Stromal cell of bone marrow (primary cell): Measurements from ENCODE around the gene PAWR.
"Not testable (repeated sequence)": the region's sequence is repeated elsewhere in the genome, so short reads cannot be mapped to it uniquely, and the experiment has no call there.

Experiments used
- DNase-seq: peaks from one replicate; pipeline ENCODE4 v3.0.0-alpha.2; 2012; ENCODE audit warnings: low read depth

PAWR gene

GRCh38 chr12:79686171-79686570, 4.6 kb downstream of the PAWR start:
- no peak for DNase-seq

- DNase-seq: no peak
Observed at GRCh38 chr12:79685068-79685467, 5.7 kb downstream of the PAWR start.

GRCh38 chr12:79684338-79684737, 6.4 kb downstream of the PAWR start:
- not testable (repeated sequence) for DNase-seq

- no peak for DNase-seq
Observed at GRCh38 chr12:79682593-79682992, 8.2 kb downstream of the PAWR start.

- DNase-seq: no peak
Observed at GRCh38 chr12:79681008-79681590, 9.7 kb downstream of the PAWR start.

- DNase-seq: no peak
Observed at GRCh38 chr12:79680051-79680450, 10.7 kb downstream of the PAWR start.

- no peak for DNase-seq
Observed at GRCh38 chr12:79678306-79678705, 12.5 kb downstream of the PAWR start.

GRCh38 chr12:79677672-79678071, 13.1 kb downstream of the PAWR start:
- DNase-seq: no peak

- DNase-seq: no peak
Observed at GRCh38 chr12:79676579-79676978, 14.2 kb downstream of the PAWR start.

GRCh38 chr12:79674629-79675028, 16.1 kb downstream of the PAWR start:
- no peak for DNase-seq

- no peak for DNase-seq
Observed at GRCh38 chr12:79673354-79673753, 17.4 kb downstream of the PAWR start.

- DNase-seq: no peak
Observed at GRCh38 chr12:79668113-79668512, 22.7 kb downstream of the PAWR start.

- no peak for DNase-seq
Observed at GRCh38 chr12:79665212-79665887, 25.4 kb downstream of the PAWR start.

- DNase-seq: no peak
Observed at GRCh38 chr12:79664518-79664917, 26.2 kb downstream of the PAWR start.

GRCh38 chr12:79662046-79662811, 28.5 kb downstream of the PAWR start:
- DNase-seq: no peak

- no peak for DNase-seq
Observed at GRCh38 chr12:79661629-79662028, 29.1 kb downstream of the PAWR start.

GRCh38 chr12:79659961-79660431, 30.8 kb downstream of the PAWR start:
- DNase-seq: no peak

- DNase-seq: no peak
Observed at GRCh38 chr12:79658221-79658620, 32.5 kb downstream of the PAWR start.

GRCh38 chr12:79657136-79657535, 33.6 kb downstream of the PAWR start:
- DNase-seq: no peak

- no peak for DNase-seq
Observed at GRCh38 chr12:79655036-79655435, 35.7 kb downstream of the PAWR start.

GRCh38 chr12:79652521-79652920, 38.2 kb downstream of the PAWR start:
- DNase-seq: no peak

- DNase-seq: no peak
Observed at GRCh38 chr12:79650440-79650839, 40.3 kb downstream of the PAWR start.

- no peak for DNase-seq
Observed at GRCh38 chr12:79648881-79649280, 41.9 kb downstream of the PAWR start.
